Measurements from ENCODE around the gene PPM1D. TPM values are rescaled to one million over a fixed set of nuclear protein-coding genes. Genes with fewer than 3 reads are reported as not detected.

PPM1D gene
- total RNA-seq, 1 donor from 2014 or later: 17.9 TPM

GRCh38 chr17:60615840-60616239, 15.8 kb downstream of the PPM1D start:
- H3K4me1 Mint-ChIP-seq: peaks cover 11% of the 10 kb centered on the region
- H3K36me3 Mint-ChIP-seq (ENCODE audit: low read depth): peaks cover 4% of the 10 kb centered on the region
- intact Hi-C loops (cut with micrococcal nuclease): no loop called here
- DNase-seq: no peak
- H3K27me3 Mint-ChIP-seq: no peaks in the 10 kb centered on the region
- H3K4me3 Mint-ChIP-seq: no peak overlapping the region
- no peak overlapping the region for H3K27ac Mint-ChIP-seq
- H3K9me3 Mint-ChIP-seq: no peaks in the 10 kb centered on the region

GRCh38 chr17:60618080-60618479, 18.1 kb downstream of the PPM1D start:
- no peaks in the 10 kb centered on the region for H3K27me3 Mint-ChIP-seq
- H3K4me3 Mint-ChIP-seq: no peak overlapping the region
- intact Hi-C loops (cut with micrococcal nuclease): no loop called here
- H3K9me3 Mint-ChIP-seq: no peaks in the 10 kb centered on the region
- peaks cover 12% of the 10 kb centered on the region for H3K4me1 Mint-ChIP-seq
- H3K27ac Mint-ChIP-seq: no peak overlapping the region
- no peak for DNase-seq
- peaks cover 4% of the 10 kb centered on the region for H3K36me3 Mint-ChIP-seq (ENCODE audit: low read depth)

- no peaks in the 10 kb centered on the region for H3K9me3 Mint-ChIP-seq
- H3K4me1 Mint-ChIP-seq: peaks cover 12% of the 10 kb centered on the region
- no peak for DNase-seq
- H3K4me3 Mint-ChIP-seq: no peak overlapping the region
- no peak overlapping the region for H3K27ac Mint-ChIP-seq
- intact Hi-C loops (cut with micrococcal nuclease): no loop called here
- no peaks in the 10 kb centered on the region for H3K27me3 Mint-ChIP-seq
- H3K36me3 Mint-ChIP-seq (ENCODE audit: low read depth): peaks cover 6% of the 10 kb centered on the region
Measured at GRCh38 chr17:60618854-60619526, 19.0 kb downstream of the PPM1D start.

- intact Hi-C loops (cut with micrococcal nuclease): no loop called here
- H3K27me3 Mint-ChIP-seq: no peaks in the 10 kb centered on the region
- peaks cover 7% of the 10 kb centered on the region for H3K36me3 Mint-ChIP-seq (ENCODE audit: low read depth)
- no peak overlapping the region for H3K4me3 Mint-ChIP-seq
- no peak for DNase-seq
- no peak overlapping the region for H3K27ac Mint-ChIP-seq
- peaks cover 12% of the 10 kb centered on the region for H3K4me1 Mint-ChIP-seq
- no peaks in the 10 kb centered on the region for H3K9me3 Mint-ChIP-seq
Measured at GRCh38 chr17:60622961-60623360, 23.0 kb downstream of the PPM1D start.

- peaks cover 9% of the 10 kb centered on the region for H3K36me3 Mint-ChIP-seq (ENCODE audit: low read depth)
- H3K4me3 Mint-ChIP-seq: no peak overlapping the region
- peaks cover 9% of the 10 kb centered on the region for H3K4me1 Mint-ChIP-seq
- H3K27ac Mint-ChIP-seq: no peak overlapping the region
- DNase-seq: no peak
- intact Hi-C loops (cut with micrococcal nuclease): no loop called here
- H3K27me3 Mint-ChIP-seq: no peaks in the 10 kb centered on the region
- H3K9me3 Mint-ChIP-seq: no peaks in the 10 kb centered on the region
Measured at GRCh38 chr17:60623415-60623814, 23.4 kb downstream of the PPM1D start.

GRCh38 chr17:60627124-60627523, 27.1 kb downstream of the PPM1D start:
- Mint-ChIP-seq H3K4me3 (no peak overlapping the region), H3K27me3 (no peaks in the 10 kb centered on the region), H3K27ac (no peak overlapping the region), H3K4me1 (peaks cover 13% of the 10 kb centered on the region), H3K36me3 (ENCODE audit: low read depth) (peaks cover 15% of the 10 kb centered on the region), H3K9me3 (no peaks in the 10 kb centered on the region)
- intact Hi-C loops (cut with micrococcal nuclease): no loop called here
- DNase-seq: no peak

- intact Hi-C loops (cut with micrococcal nuclease): no loop called here
- no peak for DNase-seq
- Mint-ChIP-seq H3K9me3 (no peaks in the 10 kb centered on the region), H3K27ac (no peak overlapping the region), H3K27me3 (no peaks in the 10 kb centered on the region), H3K36me3 (ENCODE audit: low read depth) (peaks cover 15% of the 10 kb centered on the region), H3K4me1 (peaks cover 11% of the 10 kb centered on the region), H3K4me3 (no peak overlapping the region)
Measured at GRCh38 chr17:60628252-60628889, 28.4 kb downstream of the PPM1D start.

GRCh38 chr17:60629120-60629519, 29.1 kb downstream of the PPM1D start:
- H3K27me3 Mint-ChIP-seq: no peaks in the 10 kb centered on the region
- no peaks in the 10 kb centered on the region for H3K9me3 Mint-ChIP-seq
- H3K4me3 Mint-ChIP-seq: no peak overlapping the region
- H3K4me1 Mint-ChIP-seq: peaks cover 11% of the 10 kb centered on the region
- DNase-seq: no peak
- peaks cover 13% of the 10 kb centered on the region for H3K36me3 Mint-ChIP-seq (ENCODE audit: low read depth)
- intact Hi-C loops (cut with micrococcal nuclease): no loop called here
- no peak overlapping the region for H3K27ac Mint-ChIP-seq

- no peaks in the 10 kb centered on the region for H3K27me3 Mint-ChIP-seq
- no peak overlapping the region for H3K4me3 Mint-ChIP-seq
- no peak overlapping the region for H3K27ac Mint-ChIP-seq
- no peaks in the 10 kb centered on the region for H3K9me3 Mint-ChIP-seq
- intact Hi-C loops (cut with micrococcal nuclease): loop anchor here (10.0 kb wide), 1 partner anchor 56 kb away; no protein-coding TSS in a partner anchor
- DNase-seq: no peak
- H3K36me3 Mint-ChIP-seq (ENCODE audit: low read depth): peaks cover 14% of the 10 kb centered on the region
- H3K4me1 Mint-ChIP-seq: peaks cover 11% of the 10 kb centered on the region
Measured at GRCh38 chr17:60630352-60630751, 30.4 kb downstream of the PPM1D start.

GRCh38 chr17:60631119-60631518, 31.1 kb downstream of the PPM1D start:
- intact Hi-C loops (cut with micrococcal nuclease): loop anchor here (10.0 kb wide), 1 partner anchor 56 kb away; no protein-coding TSS in a partner anchor
- no peak overlapping the region for H3K27ac Mint-ChIP-seq

GRCh38 chr17:60637683-60638082, 37.7 kb downstream of the PPM1D start:
- Mint-ChIP-seq H3K36me3 (ENCODE audit: low read depth) (peaks cover 10% of the 10 kb centered on the region), H3K27ac (no peak overlapping the region), H3K27me3 (no peaks in the 10 kb centered on the region), H3K4me1 (peaks cover 9% of the 10 kb centered on the region), H3K9me3 (no peaks in the 10 kb centered on the region), H3K4me3 (no peak overlapping the region)
- intact Hi-C loops (cut with micrococcal nuclease): loop anchor here (2.0 to 10.0 kb wide), 3 partner anchors 37 to 217 kb away; partner anchors contain the start of gene PPM1D
- no peak for DNase-seq

More at GRCh38 chr17:60631119-60631518, 31.1 kb downstream of the PPM1D start:
- H3K9me3 Mint-ChIP-seq: no peaks in the 10 kb centered on the region
- DNase-seq: no peak
- H3K27me3 Mint-ChIP-seq: no peaks in the 10 kb centered on the region
- no peak overlapping the region for H3K4me3 Mint-ChIP-seq
- peaks cover 11% of the 10 kb centered on the region for H3K4me1 Mint-ChIP-seq
- peaks cover 16% of the 10 kb centered on the region for H3K36me3 Mint-ChIP-seq (ENCODE audit: low read depth)

- intact Hi-C loops (cut with micrococcal nuclease): loop anchor here (2.0 to 10.0 kb wide), 3 partner anchors 38 to 218 kb away; partner anchors contain the start of gene PPM1D
- no peaks in the 10 kb centered on the region for H3K27me3 Mint-ChIP-seq
- H3K4me1 Mint-ChIP-seq: peaks cover 9% of the 10 kb centered on the region
- H3K27ac Mint-ChIP-seq: no peak overlapping the region
- no peaks in the 10 kb centered on the region for H3K9me3 Mint-ChIP-seq
- peaks cover 13% of the 10 kb centered on the region for H3K36me3 Mint-ChIP-seq (ENCODE audit: low read depth)
- no peak for DNase-seq
- no peak overlapping the region for H3K4me3 Mint-ChIP-seq
Measured at GRCh38 chr17:60639019-60639330, 39.0 kb downstream of the PPM1D start.

- Mint-ChIP-seq H3K27ac (no peak overlapping the region), H3K4me1 (peaks cover 9% of the 10 kb centered on the region), H3K4me3 (no peak overlapping the region), H3K27me3 (no peaks in the 10 kb centered on the region), H3K9me3 (no peaks in the 10 kb centered on the region), H3K36me3 (ENCODE audit: low read depth) (peaks cover 11% of the 10 kb centered on the region)
- DNase-seq: peak; percentile 43
- intact Hi-C loops (cut with micrococcal nuclease): loop anchor here (5.0 kb wide), 1 partner anchor 113 kb away; the partner anchor contains the start of gene APPBP2
Measured at GRCh38 chr17:60640503-60640902, 40.5 kb downstream of the PPM1D start.

GRCh38 chr17:60641126-60641525, 41.1 kb downstream of the PPM1D start:
- Mint-ChIP-seq H3K9me3 (no peaks in the 10 kb centered on the region), H3K27ac (no peak overlapping the region), H3K36me3 (ENCODE audit: low read depth) (peaks cover 10% of the 10 kb centered on the region), H3K4me3 (no peak overlapping the region), H3K4me1 (peaks cover 11% of the 10 kb centered on the region), H3K27me3 (no peaks in the 10 kb centered on the region)
- intact Hi-C loops (cut with micrococcal nuclease): loop anchor here (5.0 kb wide), 1 partner anchor 114 kb away; the partner anchor contains the start of gene APPBP2
- DNase-seq: no peak
